GM13976 (cell line): Measurements from ENCODE around the gene CDK7.

Experiments
- DNase-seq: peaks from one replicate; pipeline ENCODE4 v3.0.0; 2012; ENCODE audit warnings: low spot score
- in situ Hi-C: fragments of 300-500 bp; cut with MboI; formaldehyde crosslinking; loops from one replicate; pipeline ENCODE4 v1.12.0; 2022; ENCODE audit warnings: low sequenced_read_pairs, mixed read lengths, inconsistent platforms; ENCODE audit not compliant: unreplicated experiment
- TF ChIP-seq, protein P1 (sequence below): IDR thresholded peaks from 2 replicates; pipeline ENCODE4 v1.5.1; 2012; ENCODE audit warnings: borderline replicate concordance, mild to moderate bottlenecking; ENCODE audit not compliant: insufficient read depth; ENCODE audit errors: extremely low read depth, missing control alignments, control extremely low read depth

The CDK7 gene

DNA sequence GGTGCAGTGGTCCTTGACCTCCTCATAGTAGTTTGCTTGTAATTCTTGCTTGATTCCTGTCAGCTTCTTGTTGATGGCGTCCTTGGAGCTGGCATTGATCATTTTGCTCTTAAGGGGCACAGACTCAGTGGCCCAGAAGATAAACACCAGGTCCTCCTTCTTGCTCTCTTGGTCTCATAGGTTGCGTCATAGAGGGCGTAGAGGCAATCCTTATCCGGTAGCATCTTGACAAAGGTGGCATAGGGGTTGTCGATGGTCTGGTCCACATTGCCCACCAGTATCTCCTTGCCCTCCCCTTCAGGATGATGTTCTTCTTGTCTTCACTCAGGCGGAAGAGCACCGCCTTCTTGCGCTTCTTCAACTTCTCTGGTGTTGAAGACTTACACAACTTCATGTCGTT, 78.7 kb downstream of the CDK7 start:
- DNase-seq, result no peak
- in situ Hi-C loops, result no loop called here

DNA sequence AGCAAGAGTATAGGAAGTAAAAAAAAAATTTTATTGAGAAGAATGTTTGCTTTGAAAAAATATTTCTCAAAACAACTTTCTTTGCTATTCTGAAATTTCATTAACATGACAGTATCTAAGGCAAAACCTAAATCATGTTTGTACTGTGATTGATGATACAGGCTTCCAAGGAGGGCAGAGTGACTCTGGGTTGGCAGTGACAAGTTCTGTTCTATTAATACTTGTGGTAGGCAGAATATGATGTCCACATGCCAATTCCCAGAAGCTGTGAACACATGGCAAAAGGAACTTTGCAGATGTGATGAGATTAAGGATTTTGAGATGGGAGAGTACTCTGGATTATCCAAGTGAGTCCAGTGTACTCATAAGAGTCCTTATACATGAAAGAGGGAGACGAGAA, 81.3 kb downstream of the CDK7 start:
- no peak for DNase-seq
- in situ Hi-C loops, result no loop called here
- TF ChIP-seq, protein P1, sequence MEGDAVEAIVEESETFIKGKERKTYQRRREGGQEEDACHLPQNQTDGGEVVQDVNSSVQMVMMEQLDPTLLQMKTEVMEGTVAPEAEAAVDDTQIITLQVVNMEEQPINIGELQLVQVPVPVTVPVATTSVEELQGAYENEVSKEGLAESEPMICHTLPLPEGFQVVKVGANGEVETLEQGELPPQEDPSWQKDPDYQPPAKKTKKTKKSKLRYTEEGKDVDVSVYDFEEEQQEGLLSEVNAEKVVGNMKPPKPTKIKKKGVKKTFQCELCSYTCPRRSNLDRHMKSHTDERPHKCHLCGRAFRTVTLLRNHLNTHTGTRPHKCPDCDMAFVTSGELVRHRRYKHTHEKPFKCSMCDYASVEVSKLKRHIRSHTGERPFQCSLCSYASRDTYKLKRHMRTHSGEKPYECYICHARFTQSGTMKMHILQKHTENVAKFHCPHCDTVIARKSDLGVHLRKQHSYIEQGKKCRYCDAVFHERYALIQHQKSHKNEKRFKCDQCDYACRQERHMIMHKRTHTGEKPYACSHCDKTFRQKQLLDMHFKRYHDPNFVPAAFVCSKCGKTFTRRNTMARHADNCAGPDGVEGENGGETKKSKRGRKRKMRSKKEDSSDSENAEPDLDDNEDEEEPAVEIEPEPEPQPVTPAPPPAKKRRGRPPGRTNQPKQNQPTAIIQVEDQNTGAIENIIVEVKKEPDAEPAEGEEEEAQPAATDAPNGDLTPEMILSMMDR, result no peak

More for the DNA sequence above, 78.7 kb downstream of the CDK7 start:
- TF ChIP-seq, protein P1, result no peak

DNA sequence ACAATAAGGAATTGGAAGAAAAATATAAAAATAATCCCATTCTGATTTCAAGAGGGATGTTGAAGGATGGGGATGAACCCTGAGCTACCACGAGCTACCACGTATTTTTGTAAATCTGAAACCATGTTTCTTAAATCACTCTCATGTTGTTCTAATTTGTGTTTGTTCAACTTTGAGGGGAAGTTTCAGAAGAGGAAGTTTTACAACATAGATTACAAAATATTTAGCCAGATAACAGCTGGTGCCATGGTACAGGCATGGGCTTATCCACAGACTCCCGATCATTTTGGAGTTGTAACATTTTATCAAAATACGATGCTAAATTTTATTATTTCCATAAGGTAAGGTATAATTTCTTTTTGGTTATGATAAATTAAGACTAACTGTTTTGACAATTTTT, 82.7 kb downstream of the CDK7 start:
- TF ChIP-seq, protein P1, result no peak
- DNase-seq, result no peak
- in situ Hi-C loops, result no loop called here

DNA sequence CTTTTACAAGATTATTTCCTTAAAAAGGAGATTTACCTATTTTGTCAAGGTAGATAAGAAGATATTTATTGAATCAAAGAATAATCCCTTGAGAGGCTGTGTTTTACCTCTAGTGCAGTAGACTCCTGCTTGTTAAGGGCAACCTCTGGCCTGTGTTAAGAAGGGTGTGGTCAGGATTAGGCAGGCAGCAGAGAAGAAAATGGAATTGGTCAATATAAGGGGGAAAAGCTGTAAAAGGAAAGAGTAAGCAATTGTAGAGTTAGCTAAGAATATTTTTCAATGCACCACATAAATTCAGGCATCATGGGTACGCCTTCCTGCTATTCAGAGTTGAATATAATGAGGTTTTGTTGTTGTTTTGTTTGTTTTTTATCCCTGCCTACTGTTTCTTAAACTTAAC, 91.7 kb downstream of the CDK7 start:
- TF ChIP-seq, protein P1, result no peak
- in situ Hi-C loops, result no loop called here
- no peak for DNase-seq
